ELR (cell line): ENCODE measurements around the gene HECTD3.
"Not testable (repeated sequence)": the region's sequence is repeated elsewhere in the genome, so short reads cannot be mapped to it uniquely, and the experiment has no call there.

Experiments used
- DNase-seq: peaks from one replicate; pipeline ENCODE4 v3.0.0-alpha.2; 2015; ENCODE audit warnings: low read depth

Gene HECTD3

DNA sequence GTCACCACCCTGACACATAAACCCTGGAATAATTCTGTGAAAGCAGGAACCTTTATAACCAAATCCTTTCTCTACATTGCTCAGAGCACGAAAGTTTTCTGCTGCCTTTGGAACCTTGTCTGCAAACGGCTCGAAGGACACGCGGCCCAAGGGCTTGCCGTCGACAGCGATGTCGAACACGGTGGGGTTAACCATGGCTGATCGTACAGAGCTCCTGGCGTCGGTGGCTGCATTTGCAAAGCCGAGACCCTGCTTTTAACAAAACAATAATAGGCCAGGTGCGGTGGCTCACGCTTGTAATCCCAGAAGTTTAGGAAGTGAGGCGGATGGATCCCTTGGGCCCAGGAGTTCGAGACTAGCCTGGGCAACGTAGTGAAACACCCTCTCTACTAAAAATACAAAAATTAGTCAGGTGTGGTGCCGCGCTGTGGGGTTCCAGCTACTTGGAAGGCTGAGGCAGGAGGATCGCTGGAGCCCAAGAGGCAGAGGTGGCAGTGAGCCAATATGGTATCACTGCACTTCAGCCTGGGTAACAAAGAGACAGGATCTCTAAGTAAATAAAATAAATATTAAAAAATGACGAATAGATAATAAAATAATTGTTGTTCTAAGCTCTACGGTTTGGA is 22.5 kb downstream of the HECTD3 start:
- DNase-seq: no peak

DNA sequence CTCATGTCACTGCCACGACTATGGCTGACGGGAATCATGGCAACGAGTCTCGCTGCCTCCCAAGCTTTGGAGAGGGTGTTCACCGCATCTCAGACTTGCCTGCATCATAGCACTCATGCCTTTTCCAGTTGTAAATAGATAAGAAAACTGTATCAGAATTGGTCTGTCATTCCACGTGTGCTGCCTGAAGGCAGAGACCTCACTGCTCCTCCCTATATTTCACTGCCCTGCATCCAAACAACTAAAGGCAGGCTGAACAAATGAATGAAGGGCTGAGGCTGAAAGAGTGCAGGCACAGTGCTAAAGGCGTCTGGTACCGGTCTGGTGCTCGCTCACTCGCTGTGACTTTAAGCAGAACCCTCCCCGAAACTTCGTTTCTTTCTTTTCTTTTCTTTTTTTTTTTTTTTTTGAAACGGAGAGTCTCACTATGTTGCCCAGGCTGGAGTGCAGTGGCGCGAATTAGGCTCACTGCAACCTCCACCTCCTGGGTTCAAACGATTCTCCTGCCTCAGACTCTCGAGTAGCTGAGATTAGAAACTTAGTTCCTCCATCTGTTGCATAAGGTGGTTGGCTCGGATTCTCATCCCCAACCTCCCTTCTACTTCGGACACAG is 25.3 kb downstream of the HECTD3 start:
- peak; percentile 30 for DNase-seq

DNA sequence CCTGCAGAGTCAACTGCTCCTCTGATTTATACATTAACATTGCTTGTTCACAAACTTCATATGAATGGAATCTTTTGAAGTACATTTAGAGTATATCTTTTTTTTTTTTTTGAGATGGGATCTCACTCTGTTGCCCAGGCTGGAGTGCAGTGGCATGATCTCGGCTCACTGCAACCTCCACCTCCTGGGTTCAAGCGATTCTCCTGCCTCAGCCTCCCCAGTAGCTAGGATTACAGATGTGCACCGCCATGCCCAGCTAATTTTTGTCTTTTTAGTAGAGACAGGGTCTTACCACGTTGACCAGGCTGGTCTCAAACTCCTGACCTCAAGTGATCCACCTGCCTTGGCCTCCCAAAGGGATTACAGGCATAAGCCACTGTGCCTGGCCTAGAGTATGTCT is 33.8 kb downstream of the HECTD3 start:
- not testable (repeated sequence) for DNase-seq

DNA sequence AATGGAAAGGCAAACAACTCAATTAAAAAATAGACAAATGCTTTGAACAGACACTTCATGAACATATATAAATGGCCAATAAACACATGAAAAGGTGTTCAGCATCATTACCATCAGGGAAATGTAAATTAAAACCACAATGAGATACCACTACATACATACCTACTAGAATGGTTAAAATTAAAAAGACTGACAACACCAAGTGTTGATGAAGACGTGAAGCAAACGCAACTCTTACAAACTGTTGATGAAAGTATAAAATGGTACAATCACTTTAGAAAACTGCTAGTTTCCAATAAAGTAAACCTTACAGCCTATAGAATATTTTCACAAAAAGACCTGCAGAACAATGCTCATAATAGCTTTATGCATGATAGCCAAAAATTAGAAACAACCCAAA is 34.9 kb downstream of the HECTD3 start:
- no peak for DNase-seq

DNA sequence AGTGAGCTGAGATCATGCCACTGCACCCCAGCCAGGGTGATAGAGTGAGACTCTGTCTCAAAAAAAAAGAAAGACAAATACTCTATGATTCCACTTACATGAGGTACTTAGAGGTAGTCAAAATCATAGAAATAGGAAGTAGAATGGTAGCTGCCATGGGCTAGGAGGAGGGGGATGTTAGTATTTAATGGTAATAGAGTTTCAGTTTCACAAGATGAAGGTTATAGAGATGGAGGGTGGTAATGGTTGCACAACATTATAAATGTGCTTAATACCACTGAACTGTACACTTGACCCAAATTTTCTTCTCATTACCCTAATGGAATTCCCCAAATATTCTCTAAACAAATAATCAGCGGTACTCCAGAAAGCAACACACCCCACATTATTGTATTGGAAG is 37.5 kb downstream of the HECTD3 start:
- DNase-seq: no peak

DNA sequence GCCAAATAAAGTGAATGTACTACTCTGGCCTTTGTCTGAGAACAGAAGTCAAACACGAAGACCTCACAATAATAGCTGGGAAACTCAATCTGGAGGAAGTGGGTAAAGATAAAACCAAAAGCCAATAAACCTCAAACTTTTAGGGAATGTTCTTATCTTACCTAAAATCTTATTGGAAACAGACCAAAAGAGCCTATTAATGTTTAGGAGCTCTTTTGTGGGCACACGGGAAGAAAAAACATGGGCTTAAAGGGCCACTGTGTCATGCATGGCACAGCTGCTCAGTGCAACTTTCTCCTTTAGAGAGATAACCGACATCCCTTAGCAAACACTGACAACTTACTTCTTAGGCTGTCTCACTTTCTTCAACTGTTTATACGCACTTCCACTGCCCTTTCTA is 40.8 kb downstream of the HECTD3 start:
- DNase-seq: peak; percentile 67

DNA sequence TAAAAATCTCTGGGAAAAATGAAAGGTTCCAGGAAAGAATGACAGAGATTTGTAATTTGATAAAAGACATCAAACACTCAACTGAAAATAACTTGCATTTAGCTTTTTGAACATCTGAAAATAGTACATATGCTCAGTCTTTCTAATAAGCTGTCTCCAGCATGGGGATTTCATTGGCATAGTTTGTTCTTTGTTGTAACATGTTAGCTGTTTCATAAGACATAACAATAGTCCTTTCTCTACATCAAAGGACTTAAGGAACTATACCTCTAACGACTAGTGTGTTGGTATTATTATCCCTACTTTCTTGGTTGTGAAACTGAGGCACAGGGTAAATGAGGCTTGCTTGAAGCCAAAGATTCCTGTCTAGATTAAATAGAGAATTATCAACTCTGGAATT is 46.7 kb downstream of the HECTD3 start:
- no peak for DNase-seq

DNA sequence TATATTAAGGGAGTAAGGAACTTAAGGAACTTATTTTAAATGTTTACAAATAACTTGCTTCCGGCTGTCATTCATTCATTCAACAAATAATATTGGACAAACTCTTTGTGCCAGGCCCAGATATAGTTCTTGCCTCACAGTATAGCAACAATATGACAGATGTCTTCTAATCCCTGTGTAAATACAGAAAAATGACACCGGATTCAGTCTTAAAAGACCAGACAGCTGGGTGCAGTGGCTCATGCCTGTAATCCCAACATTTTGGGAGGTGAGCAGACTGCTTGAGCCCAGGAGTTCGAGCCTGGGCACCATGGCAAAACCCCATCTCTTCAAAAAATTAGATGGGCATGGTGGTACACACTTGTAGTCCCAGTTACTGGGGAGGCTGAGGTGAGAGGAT is 48.4 kb downstream of the HECTD3 start:
- DNase-seq: no peak

DNA sequence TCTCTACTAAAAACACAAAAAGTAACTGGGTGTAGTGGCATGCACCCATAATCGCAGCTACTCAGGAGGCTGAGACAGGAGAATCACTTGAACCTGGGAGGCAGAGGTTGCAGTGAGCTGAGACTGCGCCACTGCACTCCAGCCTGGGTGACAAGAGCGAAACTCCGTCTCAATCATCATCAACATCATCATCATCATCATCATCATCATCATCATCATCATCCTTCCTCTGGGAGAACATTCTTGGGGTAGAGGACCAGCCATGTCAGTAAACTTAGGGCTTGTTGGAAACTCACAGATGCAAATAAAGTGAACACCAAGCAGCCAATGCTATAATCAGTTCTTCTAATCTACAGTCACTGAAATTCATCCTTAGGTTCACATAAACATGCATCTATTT is 49.1 kb downstream of the HECTD3 start:
- not testable (repeated sequence) for DNase-seq

DNA sequence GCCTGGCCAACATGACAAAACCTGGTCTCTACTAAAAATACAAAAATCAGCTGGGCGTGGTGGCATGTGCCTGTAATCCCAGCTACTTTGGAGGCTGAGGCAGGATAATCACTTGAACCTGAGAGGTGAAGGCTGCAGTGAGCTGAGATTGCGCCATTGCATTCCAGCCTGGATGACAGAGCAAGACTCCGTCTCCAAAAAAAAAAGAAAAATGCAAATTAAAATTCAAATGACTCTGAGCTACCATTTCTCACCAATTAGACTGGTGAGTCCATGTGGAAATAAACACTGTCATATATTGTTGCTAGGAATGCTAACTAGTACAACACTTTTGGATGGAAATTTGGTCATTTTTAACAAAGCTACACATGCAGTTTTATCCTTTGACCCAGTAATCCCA is 53.6 kb downstream of the HECTD3 start:
- DNase-seq: peak; percentile 13

DNA sequence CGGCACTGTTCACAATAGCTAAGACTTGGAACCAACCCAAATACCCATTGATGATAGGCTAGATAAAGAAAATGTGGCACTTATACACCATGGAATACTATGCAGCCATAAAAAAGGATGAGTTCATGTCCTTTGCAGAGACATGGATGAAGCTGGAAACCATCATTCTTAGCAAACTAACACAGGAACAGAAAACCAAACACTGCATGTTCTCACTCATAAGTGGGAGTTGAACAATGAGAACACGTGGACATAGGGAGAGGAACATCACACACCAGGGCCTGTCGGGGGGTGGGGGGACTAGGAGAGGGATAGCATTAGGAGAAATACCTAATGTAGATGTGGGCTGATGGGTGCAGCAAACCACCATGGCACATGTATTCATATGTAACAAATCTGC is 55.0 kb downstream of the HECTD3 start:
- not testable (repeated sequence) for DNase-seq
